ENCODE results near the gene BOLA1. TPM values are rescaled to one million over a fixed set of nuclear protein-coding genes. Genes with fewer than 3 reads are reported as not detected.

BOLA1 gene
- polyA plus RNA-seq, 1 donor from 2014 or later, result 26.3 TPM

DNA sequence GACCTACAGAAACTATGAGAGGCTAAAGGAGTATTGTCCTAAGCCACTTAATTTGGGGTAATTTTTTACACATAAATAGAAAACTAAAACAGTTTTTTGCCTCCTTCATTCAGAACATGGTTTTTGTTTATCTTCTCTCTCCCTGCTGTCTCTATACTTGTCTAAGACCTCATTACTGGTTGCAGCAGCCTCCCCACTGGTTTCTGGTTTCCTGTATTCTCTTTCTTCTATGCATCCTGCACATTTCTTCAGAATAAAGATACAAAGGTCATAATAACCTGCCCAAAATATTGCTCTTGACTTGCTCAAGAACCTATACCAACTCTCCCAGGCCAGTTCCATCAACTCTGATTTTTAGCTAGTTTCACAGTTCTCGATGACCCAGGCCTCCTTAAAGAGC is 19.8 kb upstream of the BOLA1 start:
- TF ChIP-seq EP300 (conservative IDR thresholded peaks at IDR 0.05; ENCODE audit: poor library complexity, severe bottlenecking) (no peak), EZH2 (IDR thresholded peaks at IDR 0.05; ENCODE audit: borderline replicate concordance, insufficient read depth, low read length, poor library complexity, severe bottlenecking) (no peak), SMC3 (conservative IDR thresholded peaks at IDR 0.05; ENCODE audit: poor library complexity) (no peak), RAD21 (conservative IDR thresholded peaks at IDR 0.05) (no peak)
- TF ChIP-seq, protein P1, sequence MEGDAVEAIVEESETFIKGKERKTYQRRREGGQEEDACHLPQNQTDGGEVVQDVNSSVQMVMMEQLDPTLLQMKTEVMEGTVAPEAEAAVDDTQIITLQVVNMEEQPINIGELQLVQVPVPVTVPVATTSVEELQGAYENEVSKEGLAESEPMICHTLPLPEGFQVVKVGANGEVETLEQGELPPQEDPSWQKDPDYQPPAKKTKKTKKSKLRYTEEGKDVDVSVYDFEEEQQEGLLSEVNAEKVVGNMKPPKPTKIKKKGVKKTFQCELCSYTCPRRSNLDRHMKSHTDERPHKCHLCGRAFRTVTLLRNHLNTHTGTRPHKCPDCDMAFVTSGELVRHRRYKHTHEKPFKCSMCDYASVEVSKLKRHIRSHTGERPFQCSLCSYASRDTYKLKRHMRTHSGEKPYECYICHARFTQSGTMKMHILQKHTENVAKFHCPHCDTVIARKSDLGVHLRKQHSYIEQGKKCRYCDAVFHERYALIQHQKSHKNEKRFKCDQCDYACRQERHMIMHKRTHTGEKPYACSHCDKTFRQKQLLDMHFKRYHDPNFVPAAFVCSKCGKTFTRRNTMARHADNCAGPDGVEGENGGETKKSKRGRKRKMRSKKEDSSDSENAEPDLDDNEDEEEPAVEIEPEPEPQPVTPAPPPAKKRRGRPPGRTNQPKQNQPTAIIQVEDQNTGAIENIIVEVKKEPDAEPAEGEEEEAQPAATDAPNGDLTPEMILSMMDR (IDR thresholded peaks at IDR 0.05; ENCODE audit: poor library complexity, severe bottlenecking), result no peak
- TF ChIP-seq, protein P2, sequence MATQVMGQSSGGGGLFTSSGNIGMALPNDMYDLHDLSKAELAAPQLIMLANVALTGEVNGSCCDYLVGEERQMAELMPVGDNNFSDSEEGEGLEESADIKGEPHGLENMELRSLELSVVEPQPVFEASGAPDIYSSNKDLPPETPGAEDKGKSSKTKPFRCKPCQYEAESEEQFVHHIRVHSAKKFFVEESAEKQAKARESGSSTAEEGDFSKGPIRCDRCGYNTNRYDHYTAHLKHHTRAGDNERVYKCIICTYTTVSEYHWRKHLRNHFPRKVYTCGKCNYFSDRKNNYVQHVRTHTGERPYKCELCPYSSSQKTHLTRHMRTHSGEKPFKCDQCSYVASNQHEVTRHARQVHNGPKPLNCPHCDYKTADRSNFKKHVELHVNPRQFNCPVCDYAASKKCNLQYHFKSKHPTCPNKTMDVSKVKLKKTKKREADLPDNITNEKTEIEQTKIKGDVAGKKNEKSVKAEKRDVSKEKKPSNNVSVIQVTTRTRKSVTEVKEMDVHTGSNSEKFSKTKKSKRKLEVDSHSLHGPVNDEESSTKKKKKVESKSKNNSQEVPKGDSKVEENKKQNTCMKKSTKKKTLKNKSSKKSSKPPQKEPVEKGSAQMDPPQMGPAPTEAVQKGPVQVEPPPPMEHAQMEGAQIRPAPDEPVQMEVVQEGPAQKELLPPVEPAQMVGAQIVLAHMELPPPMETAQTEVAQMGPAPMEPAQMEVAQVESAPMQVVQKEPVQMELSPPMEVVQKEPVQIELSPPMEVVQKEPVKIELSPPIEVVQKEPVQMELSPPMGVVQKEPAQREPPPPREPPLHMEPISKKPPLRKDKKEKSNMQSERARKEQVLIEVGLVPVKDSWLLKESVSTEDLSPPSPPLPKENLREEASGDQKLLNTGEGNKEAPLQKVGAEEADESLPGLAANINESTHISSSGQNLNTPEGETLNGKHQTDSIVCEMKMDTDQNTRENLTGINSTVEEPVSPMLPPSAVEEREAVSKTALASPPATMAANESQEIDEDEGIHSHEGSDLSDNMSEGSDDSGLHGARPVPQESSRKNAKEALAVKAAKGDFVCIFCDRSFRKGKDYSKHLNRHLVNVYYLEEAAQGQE (IDR thresholded peaks at IDR 0.05; ENCODE audit: borderline replicate concordance), result no peak
- no peaks in the 10 kb centered on the region for H3K9me2 ChIP-seq (ENCODE audit: insufficient read depth, low read length)
- no peak overlapping the region for H3K4me2 ChIP-seq (ENCODE audit: low read length)
- no peaks in the 10 kb centered on the region for H4K20me1 ChIP-seq (ENCODE audit: insufficient read depth)
- H2AFZ ChIP-seq (ENCODE audit: low read depth, low read length), result no peak overlapping the region
- no peaks in the 10 kb centered on the region for H3K9me3 ChIP-seq (ENCODE audit: low read length)
- H3K9ac ChIP-seq (ENCODE audit: low read length), result no peak overlapping the region
- no peaks in the 10 kb centered on the region for H3K36me3 ChIP-seq (ENCODE audit: insufficient read depth, low read length)
- no peak overlapping the region for H3K27ac ChIP-seq (ENCODE audit: low read length)
- peaks cover 37% of the 10 kb centered on the region for H3K79me2 ChIP-seq (replicated peaks; ENCODE audit: insufficient read depth, low read length)
- no peaks in the 10 kb centered on the region for H3K27me3 ChIP-seq (ENCODE audit: insufficient read depth, low read depth, low read length)
- H3K4me3 ChIP-seq (ENCODE audit: low read length), result no peak overlapping the region
- H3F3A ChIP-seq (ENCODE audit: insufficient read depth, low read length, poor library complexity, severe bottlenecking), result no peaks in the 10 kb centered on the region

DNA sequence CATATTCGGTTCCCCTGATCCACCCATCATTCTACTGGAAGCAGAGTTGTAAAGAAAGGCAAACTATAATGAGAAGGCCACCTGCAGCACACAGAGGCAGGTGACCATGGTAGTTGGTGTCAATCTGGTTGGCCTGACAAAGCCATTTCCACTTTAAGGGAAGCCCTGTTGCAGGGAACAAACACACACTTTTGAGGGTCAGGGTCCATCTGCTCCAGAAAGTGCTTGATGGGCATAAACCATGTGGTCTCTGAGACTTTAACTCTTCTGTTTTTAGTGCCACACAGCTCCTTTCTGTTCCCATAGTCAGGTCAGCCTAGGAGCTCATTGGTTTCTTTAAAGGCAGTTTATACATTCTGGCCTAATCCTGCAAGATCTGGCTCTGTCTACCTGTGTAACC is 17.5 kb upstream of the BOLA1 start:
- H4K20me1 ChIP-seq (ENCODE audit: insufficient read depth), result no peaks in the 10 kb centered on the region
- no peaks in the 10 kb centered on the region for H3K9me3 ChIP-seq (ENCODE audit: low read length)
- H3K9ac ChIP-seq (ENCODE audit: low read length), result no peak overlapping the region
- no peaks in the 10 kb centered on the region for H3K36me3 ChIP-seq (ENCODE audit: insufficient read depth, low read length)
- H3K4me2 ChIP-seq (ENCODE audit: low read length), result no peak overlapping the region
- H3K4me3 ChIP-seq (ENCODE audit: low read length), result no peak overlapping the region
- no peaks in the 10 kb centered on the region for H3K27me3 ChIP-seq (ENCODE audit: insufficient read depth, low read depth, low read length)
- no peak overlapping the region for H2AFZ ChIP-seq (ENCODE audit: low read depth, low read length)
- no peaks in the 10 kb centered on the region for H3K9me2 ChIP-seq (ENCODE audit: insufficient read depth, low read length)
- TF ChIP-seq EP300 (conservative IDR thresholded peaks at IDR 0.05; ENCODE audit: poor library complexity, severe bottlenecking), result no peak
- no peak for TF ChIP-seq SMC3 (conservative IDR thresholded peaks at IDR 0.05; ENCODE audit: poor library complexity)
- no peak for TF ChIP-seq POLR2AphosphoS5 (IDR thresholded peaks at IDR 0.05)
- no peaks in the 10 kb centered on the region for H3F3A ChIP-seq (ENCODE audit: insufficient read depth, low read length, poor library complexity, severe bottlenecking)
- peaks cover 50% of the 10 kb centered on the region for H3K79me2 ChIP-seq (replicated peaks; ENCODE audit: insufficient read depth, low read length)
- H3K27ac ChIP-seq (ENCODE audit: low read length), result no peak overlapping the region

DNA sequence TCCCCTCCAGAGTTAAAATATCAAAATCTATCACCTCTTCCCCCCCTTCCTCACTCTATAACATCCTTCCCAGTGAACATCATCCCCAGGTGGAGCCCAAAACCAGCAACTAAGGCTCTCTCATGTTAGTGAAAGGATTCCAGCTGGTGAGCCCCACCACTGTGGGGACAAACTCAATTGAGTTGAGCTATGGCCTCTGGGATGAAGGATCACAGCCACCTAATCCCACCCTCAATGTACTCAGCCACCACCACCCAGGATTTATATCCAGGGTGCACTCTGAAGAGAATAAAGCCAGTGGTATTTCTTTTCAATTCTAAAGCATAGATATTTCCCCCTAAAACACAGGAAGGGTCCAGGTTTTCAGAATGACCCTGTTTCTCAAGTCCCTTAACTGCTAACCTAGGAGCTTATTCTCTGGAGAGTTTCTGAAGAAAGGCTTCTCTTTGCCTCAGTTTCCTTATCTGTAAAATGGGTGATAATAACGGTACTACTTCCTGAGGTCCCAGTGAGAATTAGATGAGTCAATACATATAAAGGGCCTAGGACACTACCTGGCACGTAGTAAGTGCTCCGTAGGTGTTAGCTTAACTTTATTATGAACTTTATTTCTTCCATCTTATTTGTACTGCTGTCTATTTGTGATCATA is 15.6 kb upstream of the BOLA1 start:
- Histone ChIP-seq H3K4me3 (ENCODE audit: low read length) (peak overlapping the region; percentile 82), H3K79me2 (replicated peaks; ENCODE audit: insufficient read depth, low read length) (peaks cover 50% of the 10 kb centered on the region), H3K4me2 (ENCODE audit: low read length) (peak overlapping the region; percentile 99), H3K9ac (ENCODE audit: low read length) (peak overlapping the region; percentile 88), H2AFZ (ENCODE audit: low read depth, low read length) (no peak overlapping the region), H3K27ac (ENCODE audit: low read length) (peak overlapping the region; percentile 97), H3F3A (ENCODE audit: insufficient read depth, low read length, poor library complexity, severe bottlenecking) (peaks cover 7% of the 10 kb centered on the region), H3K9me2 (ENCODE audit: insufficient read depth, low read length) (no peaks in the 10 kb centered on the region), H3K27me3 (ENCODE audit: insufficient read depth, low read depth, low read length) (no peaks in the 10 kb centered on the region), H4K20me1 (ENCODE audit: insufficient read depth) (no peaks in the 10 kb centered on the region), H3K36me3 (ENCODE audit: insufficient read depth, low read length) (no peaks in the 10 kb centered on the region), H3K9me3 (ENCODE audit: low read length) (no peaks in the 10 kb centered on the region)
- no peak for TF ChIP-seq SMC3 (conservative IDR thresholded peaks at IDR 0.05; ENCODE audit: poor library complexity)
- TF ChIP-seq EP300 (conservative IDR thresholded peaks at IDR 0.05; ENCODE audit: poor library complexity, severe bottlenecking), result no peak
- no peak for TF ChIP-seq EZH2 (IDR thresholded peaks at IDR 0.05; ENCODE audit: borderline replicate concordance, insufficient read depth, low read length, poor library complexity, severe bottlenecking)
- no peak for TF ChIP-seq POLR2AphosphoS5 (IDR thresholded peaks at IDR 0.05)
- TF ChIP-seq RAD21 (conservative IDR thresholded peaks at IDR 0.05), result no peak

All from neural cell (in vitro differentiated cells).